Activated naive CD8-positive, alpha-beta T cell treated with anti-CD3 and anti-CD28 coated beads, Interleukin-2, amount 10 ng/mL, durations not matched to agents 7 days and 5 days (primary cell): Measurements from ENCODE around the gene IWS1. TPM values are rescaled to one million over a fixed set of nuclear protein-coding genes. Genes with fewer than 3 reads are reported as not detected.
A peak's percentile ranks its signal among the peaks of the same experiment; 100 is the strongest.

Source experiments
- ATAC-seq: fragments of 150-1000 bp; cut with Tn5 transposase; one replicate; pipeline ENCODE4 v1.10.0; 2021; ENCODE audit warnings: low read depth, moderate library complexity
- POLR2A ChIA-PET: fragments of 350-600 bp; sonication (Branson Sonifier 250); formaldehyde crosslinking; loops from one replicate; lab custom pipeline; 2021; ENCODE audit warnings: antibody characterized with exemption; lab: Charles Lee
- DNase-seq: peaks from one replicate; pipeline ENCODE4 v3.0.0; 2021
- H3K27ac Mint-ChIP-seq: one replicate; pipeline ENCODE4 v1.8.0; 2022; ENCODE audit warnings: mild to moderate bottlenecking, mixed read lengths
- H3K27me3 Mint-ChIP-seq: one replicate; pipeline ENCODE4 v1.8.0; 2022; ENCODE audit warnings: mild to moderate bottlenecking, moderate library complexity, mixed read lengths
- H3K36me3 Mint-ChIP-seq: one replicate; pipeline ENCODE4 v1.8.0; 2021; ENCODE audit warnings: mild to moderate bottlenecking, mixed read lengths
- H3K4me1 Mint-ChIP-seq: one replicate; pipeline ENCODE4 v1.8.0; 2021; ENCODE audit warnings: mixed read lengths
- H3K4me3 Mint-ChIP-seq: one replicate; pipeline ENCODE4 v1.8.0; 2022; ENCODE audit warnings: mild to moderate bottlenecking, moderate library complexity, mixed read lengths
- H3K9me3 Mint-ChIP-seq: one replicate; pipeline ENCODE4 v1.8.0; 2021; ENCODE audit warnings: mixed read lengths
- total RNA-seq, 2 experiments: library from RNA; stranded (reverse); gene quantifications; one replicate each; pipeline ENCODE4 v1.2.3, GENCODE V29; 2021

IWS1 gene
- total RNA-seq, 2 experiments from 2014 or later = 53.1 to 59.6 TPM

GRCh38 chr2:127566576-127566975 is 40.3 kb upstream of the IWS1 start:
- peaks cover 4% of the 10 kb centered on the region for H3K9me3 Mint-ChIP-seq
- H3K4me3 Mint-ChIP-seq = no peak overlapping the region
- H3K4me1 Mint-ChIP-seq = peaks cover 23% of the 10 kb centered on the region
- DNase-seq = no peak
- no peak for ATAC-seq
- POLR2A ChIA-PET = interaction anchor here (1.4 kb wide), 1 partner anchor 9 kb away, joined by 4 read pairs; no protein-coding TSS in a partner anchor
- peaks cover 5% of the 10 kb centered on the region for H3K36me3 Mint-ChIP-seq
- no peaks in the 10 kb centered on the region for H3K27me3 Mint-ChIP-seq
- H3K27ac Mint-ChIP-seq = no peak overlapping the region

- Mint-ChIP-seq H3K36me3 (peaks cover 5% of the 10 kb centered on the region), H3K9me3 (peaks cover 4% of the 10 kb centered on the region), H3K27me3 (no peaks in the 10 kb centered on the region), H3K4me1 (peaks cover 23% of the 10 kb centered on the region), H3K27ac (no peak overlapping the region), H3K4me3 (no peak overlapping the region)
- POLR2A ChIA-PET = interaction anchor here (1.4 kb wide), 1 partner anchor 10 kb away, joined by 4 read pairs; no protein-coding TSS in a partner anchor
- DNase-seq (no peak), ATAC-seq (no peak)
Measured at GRCh38 chr2:127566139-127566417, 39.8 kb upstream of the IWS1 start.

GRCh38 chr2:127565261-127566138 is 39.2 kb upstream of the IWS1 start:
- H3K27ac Mint-ChIP-seq = no peak overlapping the region
- peaks cover 4% of the 10 kb centered on the region for H3K9me3 Mint-ChIP-seq
- POLR2A ChIA-PET = interaction anchor here (1.4 kb wide), 1 partner anchor 10 kb away, joined by 4 read pairs; no protein-coding TSS in a partner anchor
- DNase-seq (no peak), ATAC-seq (no peak)
- H3K4me1 Mint-ChIP-seq = peaks cover 23% of the 10 kb centered on the region
- peaks cover 5% of the 10 kb centered on the region for H3K36me3 Mint-ChIP-seq
- H3K27me3 Mint-ChIP-seq = peaks cover 3% of the 10 kb centered on the region
- no peak overlapping the region for H3K4me3 Mint-ChIP-seq

GRCh38 chr2:127564429-127565260 is 38.4 kb upstream of the IWS1 start:
- Mint-ChIP-seq H3K4me3 (peak overlapping the region; percentile 87), H3K27ac (peak overlapping the region; percentile 99), H3K36me3 (peaks cover 5% of the 10 kb centered on the region), H3K9me3 (peaks cover 4% of the 10 kb centered on the region), H3K27me3 (peaks cover 5% of the 10 kb centered on the region), H3K4me1 (peaks cover 23% of the 10 kb centered on the region)
- POLR2A ChIA-PET = interaction anchor here (1.7 to 2.4 kb wide), 3 partner anchors 11 to 50 kb away, joined by 7 to 27 read pairs (median 19); partner anchors contain the start of gene IWS1
- DNase-seq = no peak
- ATAC-seq = no peak

GRCh38 chr2:127563458-127564428 is 37.5 kb upstream of the IWS1 start:
- Mint-ChIP-seq H3K27me3 (peaks cover 5% of the 10 kb centered on the region), H3K27ac (peak overlapping the region; percentile 99), H3K4me3 (peak overlapping the region; percentile 87), H3K4me1 (peaks cover 23% of the 10 kb centered on the region), H3K9me3 (peaks cover 4% of the 10 kb centered on the region), H3K36me3 (peaks cover 5% of the 10 kb centered on the region)
- POLR2A ChIA-PET = interaction anchor here (0.5 to 2.4 kb wide), 12 partner anchors 10 to 527 kb away, joined by 3 to 27 read pairs (median 4); partner anchors contain the start of genes ERCC3, IWS1, SFT2D3 and UGGT1
- DNase-seq (peak; percentile 53), ATAC-seq (peak; percentile 96)

- POLR2A ChIA-PET = interaction anchor here (0.5 to 2.4 kb wide), 11 partner anchors 9 to 528 kb away, joined by 3 to 27 read pairs (median 5); partner anchors contain the start of genes IWS1, SFT2D3 and UGGT1
- peaks cover 9% of the 10 kb centered on the region for H3K27me3 Mint-ChIP-seq
- H3K4me1 Mint-ChIP-seq = peaks cover 23% of the 10 kb centered on the region
- H3K4me3 Mint-ChIP-seq = peak overlapping the region; percentile 87
- H3K36me3 Mint-ChIP-seq = peaks cover 5% of the 10 kb centered on the region
- peaks cover 4% of the 10 kb centered on the region for H3K9me3 Mint-ChIP-seq
- DNase-seq (no peak), ATAC-seq (no peak)
- peak overlapping the region; percentile 99 for H3K27ac Mint-ChIP-seq
Measured at GRCh38 chr2:127562936-127563335, 36.6 kb upstream of the IWS1 start.

- Mint-ChIP-seq H3K27ac (no peak overlapping the region), H3K36me3 (peaks cover 5% of the 10 kb centered on the region), H3K4me3 (no peak overlapping the region), H3K4me1 (peaks cover 23% of the 10 kb centered on the region), H3K9me3 (peaks cover 4% of the 10 kb centered on the region), H3K27me3 (peaks cover 25% of the 10 kb centered on the region)
- POLR2A ChIA-PET = no interaction called here
- ATAC-seq = no peak
- DNase-seq = no peak
Measured at GRCh38 chr2:127561371-127561770, 35.1 kb upstream of the IWS1 start.

GRCh38 chr2:127560931-127561280 is 34.6 kb upstream of the IWS1 start:
- Mint-ChIP-seq H3K4me3 (no peak overlapping the region), H3K36me3 (peaks cover 5% of the 10 kb centered on the region), H3K4me1 (peaks cover 23% of the 10 kb centered on the region), H3K27me3 (peaks cover 28% of the 10 kb centered on the region), H3K27ac (no peak overlapping the region), H3K9me3 (peaks cover 5% of the 10 kb centered on the region)
- POLR2A ChIA-PET = no interaction called here
- DNase-seq (no peak), ATAC-seq (no peak)

GRCh38 chr2:127560201-127560930 is 34.1 kb upstream of the IWS1 start:
- peaks cover 24% of the 10 kb centered on the region for H3K4me1 Mint-ChIP-seq
- ATAC-seq (no peak), DNase-seq (no peak)
- no peak overlapping the region for H3K4me3 Mint-ChIP-seq
- H3K36me3 Mint-ChIP-seq = peaks cover 5% of the 10 kb centered on the region
- H3K9me3 Mint-ChIP-seq = peaks cover 5% of the 10 kb centered on the region
- POLR2A ChIA-PET = no interaction called here
- H3K27me3 Mint-ChIP-seq = peaks cover 34% of the 10 kb centered on the region
- H3K27ac Mint-ChIP-seq = no peak overlapping the region

GRCh38 chr2:127559454-127559853 is 33.2 kb upstream of the IWS1 start:
- no peak for ATAC-seq
- Mint-ChIP-seq H3K4me3 (no peak overlapping the region), H3K4me1 (peaks cover 23% of the 10 kb centered on the region), H3K27ac (no peak overlapping the region), H3K36me3 (peaks cover 5% of the 10 kb centered on the region), H3K27me3 (peaks cover 38% of the 10 kb centered on the region), H3K9me3 (peaks cover 5% of the 10 kb centered on the region)
- no peak for DNase-seq
- POLR2A ChIA-PET = no interaction called here

GRCh38 chr2:127558911-127559310 is 32.6 kb upstream of the IWS1 start:
- ATAC-seq = no peak
- Mint-ChIP-seq H3K4me1 (peaks cover 17% of the 10 kb centered on the region), H3K27ac (no peak overlapping the region), H3K27me3 (peaks cover 38% of the 10 kb centered on the region), H3K9me3 (peaks cover 5% of the 10 kb centered on the region), H3K4me3 (no peak overlapping the region), H3K36me3 (peaks cover 5% of the 10 kb centered on the region)
- POLR2A ChIA-PET = no interaction called here
- DNase-seq = no peak

GRCh38 chr2:127552846-127553245 is 26.6 kb upstream of the IWS1 start:
- no peak overlapping the region for H3K27ac Mint-ChIP-seq
- no peak for ATAC-seq
- no peaks in the 10 kb centered on the region for H3K36me3 Mint-ChIP-seq
- no peak for DNase-seq
- peaks cover 6% of the 10 kb centered on the region for H3K4me1 Mint-ChIP-seq
- peaks cover 50% of the 10 kb centered on the region for H3K27me3 Mint-ChIP-seq
- POLR2A ChIA-PET = no interaction called here
- H3K4me3 Mint-ChIP-seq = no peak overlapping the region
- H3K9me3 Mint-ChIP-seq = peaks cover 1% of the 10 kb centered on the region
